Measurements from ENCODE around the gene HTT. TPM values are rescaled to one million over a fixed set of nuclear protein-coding genes. Genes with fewer than 3 reads are reported as not detected.

HTT gene
- total and polyA plus RNA-seq, 2 of the 13 experiments (the other 11 are each of a cell fraction or from before 2014, with no cell fraction given), result 17.5 to 19.5 TPM

- TF ChIP-seq, protein P1, sequence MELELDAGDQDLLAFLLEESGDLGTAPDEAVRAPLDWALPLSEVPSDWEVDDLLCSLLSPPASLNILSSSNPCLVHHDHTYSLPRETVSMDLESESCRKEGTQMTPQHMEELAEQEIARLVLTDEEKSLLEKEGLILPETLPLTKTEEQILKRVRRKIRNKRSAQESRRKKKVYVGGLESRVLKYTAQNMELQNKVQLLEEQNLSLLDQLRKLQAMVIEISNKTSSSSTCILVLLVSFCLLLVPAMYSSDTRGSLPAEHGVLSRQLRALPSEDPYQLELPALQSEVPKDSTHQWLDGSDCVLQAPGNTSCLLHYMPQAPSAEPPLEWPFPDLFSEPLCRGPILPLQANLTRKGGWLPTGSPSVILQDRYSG (CRISPR knock-in tag; IDR thresholded peaks at IDR 0.05), result no peak
- TF ChIP-seq GABPB1 (CRISPR knock-in tag; IDR thresholded peaks at IDR 0.05) (0 out of 2 replicates have a peak, but pooled peaks have one; percentile 18), ZNF264 (CRISPR knock-in tag; IDR thresholded peaks at IDR 0.05) (no peak), NR2F6 (IDR thresholded peaks at IDR 0.05) (no peak), NR2F6 (CRISPR knock-in tag; IDR thresholded peaks at IDR 0.05) (0 out of 2 replicates have a peak, but pooled peaks have one; percentile 16), KDM2A (CRISPR knock-in tag; IDR thresholded peaks at IDR 0.05; ENCODE audit: borderline replicate concordance, low read depth) (peak; percentile 32; the same call in 1 of the 2 replicates), ZBTB39 (CRISPR knock-in tag; IDR thresholded peaks at IDR 0.05) (no peak), FOXJ3 (CRISPR knock-in tag; IDR thresholded peaks at IDR 0.05; ENCODE audit: borderline replicate concordance) (no peak), NR2C2 (CRISPR knock-in tag; IDR thresholded peaks at IDR 0.05; ENCODE audit: borderline replicate concordance) (no peak), FOSL2 (CRISPR knock-in tag; IDR thresholded peaks at IDR 0.05) (peak; percentile 86), ZNF75D (CRISPR knock-in tag; IDR thresholded peaks at IDR 0.05; ENCODE audit: borderline replicate concordance) (no peak), ZNF614 (CRISPR knock-in tag; IDR thresholded peaks at IDR 0.05; ENCODE audit: borderline replicate concordance) (no peak), ZNF382 (CRISPR knock-in tag; IDR thresholded peaks at IDR 0.05; ENCODE audit: borderline replicate concordance) (no peak), MAFG (CRISPR knock-in tag; IDR thresholded peaks at IDR 0.05) (no peak), RAD51 (IDR thresholded peaks at IDR 0.05; ENCODE audit: borderline replicate concordance) (peak; percentile 61), SP140L (CRISPR knock-in tag; IDR thresholded peaks at IDR 0.05; ENCODE audit: borderline replicate concordance) (no peak), JARID2 (CRISPR knock-in tag; IDR thresholded peaks at IDR 0.05; ENCODE audit: insufficient replicate concordance) (no peak), KMT2A (CRISPR knock-in tag; IDR thresholded peaks at IDR 0.05) (no peak)
- TF ChIP-seq, protein P2, sequence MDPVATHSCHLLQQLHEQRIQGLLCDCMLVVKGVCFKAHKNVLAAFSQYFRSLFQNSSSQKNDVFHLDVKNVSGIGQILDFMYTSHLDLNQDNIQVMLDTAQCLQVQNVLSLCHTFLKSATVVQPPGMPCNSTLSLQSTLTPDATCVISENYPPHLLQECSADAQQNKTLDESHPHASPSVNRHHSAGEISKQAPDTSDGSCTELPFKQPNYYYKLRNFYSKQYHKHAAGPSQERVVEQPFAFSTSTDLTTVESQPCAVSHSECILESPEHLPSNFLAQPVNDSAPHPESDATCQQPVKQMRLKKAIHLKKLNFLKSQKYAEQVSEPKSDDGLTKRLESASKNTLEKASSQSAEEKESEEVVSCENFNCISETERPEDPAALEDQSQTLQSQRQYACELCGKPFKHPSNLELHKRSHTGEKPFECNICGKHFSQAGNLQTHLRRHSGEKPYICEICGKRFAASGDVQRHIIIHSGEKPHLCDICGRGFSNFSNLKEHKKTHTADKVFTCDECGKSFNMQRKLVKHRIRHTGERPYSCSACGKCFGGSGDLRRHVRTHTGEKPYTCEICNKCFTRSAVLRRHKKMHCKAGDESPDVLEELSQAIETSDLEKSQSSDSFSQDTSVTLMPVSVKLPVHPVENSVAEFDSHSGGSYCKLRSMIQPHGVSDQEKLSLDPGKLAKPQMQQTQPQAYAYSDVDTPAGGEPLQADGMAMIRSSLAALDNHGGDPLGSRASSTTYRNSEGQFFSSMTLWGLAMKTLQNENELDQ (CRISPR knock-in tag; IDR thresholded peaks at IDR 0.05; ENCODE audit: borderline replicate concordance), result no peak
- TF ChIP-seq, protein P3, sequence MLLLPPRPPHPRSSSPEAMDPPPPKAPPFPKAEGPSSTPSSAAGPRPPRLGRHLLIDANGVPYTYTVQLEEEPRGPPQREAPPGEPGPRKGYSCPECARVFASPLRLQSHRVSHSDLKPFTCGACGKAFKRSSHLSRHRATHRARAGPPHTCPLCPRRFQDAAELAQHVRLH (CRISPR knock-in tag; IDR thresholded peaks at IDR 0.05; ENCODE audit: borderline replicate concordance, low read depth), result no peak
- TF ChIP-seq, protein P4, sequence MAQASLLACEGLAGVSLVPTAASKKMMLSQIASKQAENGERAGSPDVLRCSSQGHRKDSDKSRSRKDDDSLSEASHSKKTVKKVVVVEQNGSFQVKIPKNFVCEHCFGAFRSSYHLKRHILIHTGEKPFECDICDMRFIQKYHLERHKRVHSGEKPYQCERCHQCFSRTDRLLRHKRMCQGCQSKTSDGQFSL (CRISPR knock-in tag; IDR thresholded peaks at IDR 0.05), result no peak
Measured at GRCh38 chr4:3047464-3048286, 26.8 kb upstream of the HTT start (continued).

Data from HepG2 (cell line).